CD4-positive, alpha-beta T cell (primary cell): Measurements from ENCODE around the gene TAOK1. TPM values are rescaled to one million over a fixed set of nuclear protein-coding genes. Genes with fewer than 3 reads are reported as not detected.

ENCODE experiments used
- ATAC-seq: fragments of 200-7000 bp; cut with Tn5 transposase; one replicate; pipeline ENCODE4 v1.10.0; 2022; ENCODE audit warnings: mild to moderate bottlenecking; ENCODE audit not compliant: poor library complexity
- CTCF ChIA-PET: fragments of 350-600 bp; sonication (Branson Sonifier 250); formaldehyde crosslinking; loops from one replicate; lab custom pipeline; 2021; ENCODE audit warnings: antibody characterized with exemption, inconsistent platforms; lab: Charles Lee
- POLR2A ChIA-PET: fragments of 350-600 bp; sonication (Branson Sonifier 250); formaldehyde crosslinking; loops from one replicate; lab custom pipeline; 2021; ENCODE audit warnings: antibody characterized with exemption, inconsistent platforms; lab: Charles Lee
- DNase-seq, 14 experiments: peaks; one replicate each; pipeline ENCODE4 v3.0.0-alpha.2; 2013 to 2020; ENCODE audit warnings: mixed read lengths in 2 of 14
- H3K27ac ChIP-seq, 2 donors: one replicate each; pipeline versions ENCODE4 v1.5.1 to v1.7.0; 2013; ENCODE audit warnings: low read length in 2 of 2, low read depth in 1 of 2, mild to moderate bottlenecking in 1 of 2
- H3K27me3 ChIP-seq, 2 experiments: 1 replicate in 1 of 2; 2 replicates in 1 of 2; pipeline versions ENCODE4 v1.6.1 to v1.7.0; 2013; ENCODE audit warnings: low read length in 2 of 2, control low read depth in 1 of 2, mild to moderate bottlenecking in 1 of 2, moderate library complexity in 1 of 2; ENCODE audit not compliant: insufficient read depth in 2 of 2, control insufficient read depth in 1 of 2
- H3K36me3 ChIP-seq: one replicate; pipeline ENCODE4 v1.6.1; 2013; ENCODE audit warnings: low read length, control low read depth; ENCODE audit not compliant: insufficient read depth
- H3K4me1 ChIP-seq: one replicate; pipeline ENCODE4 v1.6.1; 2013; ENCODE audit warnings: low read length, control low read depth; ENCODE audit not compliant: insufficient read depth
- H3K4me3 ChIP-seq: one replicate; pipeline ENCODE4 v1.5.1; 2013; ENCODE audit warnings: mild to moderate bottlenecking, low read length, moderate library complexity
- H3K9me3 ChIP-seq, 2 experiments: 1 replicate in 1 of 2; 2 replicates in 1 of 2; pipeline versions ENCODE4 v1.6.1 to v1.7.0; 2013; ENCODE audit warnings: low read length in 2 of 2, mild to moderate bottlenecking in 2 of 2, control low read depth in 1 of 2, moderate library complexity in 1 of 2; ENCODE audit not compliant: control insufficient read depth in 1 of 2, insufficient read depth in 1 of 2
- H3K27ac Mint-ChIP-seq: one replicate; pipeline ENCODE4 v1.8.0; 2020; ENCODE audit warnings: mixed read lengths
- H3K27me3 Mint-ChIP-seq: one replicate; pipeline ENCODE4 v1.8.0; 2021; ENCODE audit warnings: mixed read lengths
- H3K36me3 Mint-ChIP-seq: one replicate; pipeline ENCODE4 v1.8.0; 2021; ENCODE audit warnings: low read depth, mixed read lengths
- H3K4me1 Mint-ChIP-seq: one replicate; pipeline ENCODE4 v1.8.0; 2021; ENCODE audit warnings: low read depth, mixed read lengths
- H3K4me3 Mint-ChIP-seq: one replicate; pipeline ENCODE4 v1.8.0; 2020; ENCODE audit warnings: mild to moderate bottlenecking, mixed read lengths
- H3K9me3 Mint-ChIP-seq: one replicate; pipeline ENCODE4 v1.8.0; 2020; ENCODE audit warnings: mixed read lengths
- intact Hi-C, 2 experiments: fragments of 100-400 bp; cut with DNase I in 1 of 2; cut with micrococcal nuclease in 1 of 2; formaldehyde crosslinking; loops; one replicate each; pipeline versions ENCODE4 v1.15.1 to v1.9.0; 2023 to 2025; cut with DNase I, micrococcal nuclease
- total RNA-seq, 174 experiments: library from RNA in 2 of 174; stranded (reverse) in 2 of 174; gene quantifications; one replicate each; pipeline ENCODE4 v1.2.3 and lab custom pipeline; 2021 to 2026
- TF ChIP-seq, protein P1 (sequence below): fragments of 200-600 bp; IDR thresholded peaks from one replicate; pipeline ENCODE4 v1.8.0; 2022; ENCODE audit warnings: antibody characterized with exemption, mild to moderate bottlenecking

TAOK1 gene
- total RNA-seq, 2 experiments from 2014 or later, result 33.1 to 33.8 TPM

- Histone ChIP-seq H3K4me1 (peaks cover under 1% of the 10 kb centered on the region), H3K9me3 (no peaks in the 10 kb centered on the region), H3K4me3 (no peak overlapping the region), H3K27me3 (no peaks in the 10 kb centered on the region), H3K36me3 (peaks cover 39% of the 10 kb centered on the region), H3K27ac (no peak overlapping the region)
- DNase-seq, result no peak
- POLR2A ChIA-PET, result no interaction called here
- Mint-ChIP-seq H3K4me1 (peaks cover 22% of the 10 kb centered on the region), H3K27me3 (no peaks in the 10 kb centered on the region), H3K4me3 (no peak overlapping the region), H3K27ac (no peak overlapping the region), H3K9me3 (no peaks in the 10 kb centered on the region), H3K36me3 (peaks cover 54% of the 10 kb centered on the region)
- intact Hi-C loops, result no loop called here
- ATAC-seq, result no peak
- TF ChIP-seq, protein P1, sequence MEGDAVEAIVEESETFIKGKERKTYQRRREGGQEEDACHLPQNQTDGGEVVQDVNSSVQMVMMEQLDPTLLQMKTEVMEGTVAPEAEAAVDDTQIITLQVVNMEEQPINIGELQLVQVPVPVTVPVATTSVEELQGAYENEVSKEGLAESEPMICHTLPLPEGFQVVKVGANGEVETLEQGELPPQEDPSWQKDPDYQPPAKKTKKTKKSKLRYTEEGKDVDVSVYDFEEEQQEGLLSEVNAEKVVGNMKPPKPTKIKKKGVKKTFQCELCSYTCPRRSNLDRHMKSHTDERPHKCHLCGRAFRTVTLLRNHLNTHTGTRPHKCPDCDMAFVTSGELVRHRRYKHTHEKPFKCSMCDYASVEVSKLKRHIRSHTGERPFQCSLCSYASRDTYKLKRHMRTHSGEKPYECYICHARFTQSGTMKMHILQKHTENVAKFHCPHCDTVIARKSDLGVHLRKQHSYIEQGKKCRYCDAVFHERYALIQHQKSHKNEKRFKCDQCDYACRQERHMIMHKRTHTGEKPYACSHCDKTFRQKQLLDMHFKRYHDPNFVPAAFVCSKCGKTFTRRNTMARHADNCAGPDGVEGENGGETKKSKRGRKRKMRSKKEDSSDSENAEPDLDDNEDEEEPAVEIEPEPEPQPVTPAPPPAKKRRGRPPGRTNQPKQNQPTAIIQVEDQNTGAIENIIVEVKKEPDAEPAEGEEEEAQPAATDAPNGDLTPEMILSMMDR, result no peak
- CTCF ChIA-PET, result interaction anchor here (0.7 to 1.2 kb wide), 2 partner anchors 31 to 108 kb away, joined by 3 read pairs; no protein-coding TSS in a partner anchor
These were observed 10.7 kb downstream of the TAOK1 start for GRCh38 chr17:29400818-29401217.

DNA sequence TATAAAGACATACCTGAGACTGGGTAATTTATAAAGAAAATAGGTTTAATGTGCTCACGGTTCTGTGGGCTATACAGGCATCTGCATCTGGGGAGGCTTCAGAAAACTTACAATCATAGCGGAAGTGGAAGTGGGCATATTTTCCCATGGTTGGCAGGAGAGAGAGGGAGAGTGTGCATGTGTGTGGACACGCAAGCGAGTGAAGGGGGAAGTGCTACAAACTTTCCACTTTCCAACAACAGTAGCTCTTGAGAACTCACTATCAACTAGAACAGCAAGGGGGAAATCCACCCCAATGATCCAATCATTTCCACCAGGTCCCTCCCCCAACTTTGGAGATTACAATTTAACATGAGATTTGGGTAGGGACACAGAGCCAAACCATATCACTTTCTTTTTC, 11.1 kb downstream of the TAOK1 start:
- H3K27ac ChIP-seq, result no peak overlapping the region
- ATAC-seq, result no peak

GRCh38 chr17:29407856-29408255, 17.7 kb downstream of the TAOK1 start:
- Mint-ChIP-seq H3K27me3 (no peaks in the 10 kb centered on the region), H3K4me1 (peaks cover 51% of the 10 kb centered on the region), H3K36me3 (peaks cover 66% of the 10 kb centered on the region), H3K9me3 (no peaks in the 10 kb centered on the region), H3K27ac (no peak overlapping the region), H3K4me3 (no peak overlapping the region)
- ChIA-PET CTCF (interaction anchor here (1.0 kb wide), 1 partner anchor 38 kb away, joined by 3 read pairs; no protein-coding TSS in a partner anchor), POLR2A (no interaction called here)
- no peak for ATAC-seq
- Histone ChIP-seq H3K4me1 (no peaks in the 10 kb centered on the region), H3K27ac (no peak overlapping the region), H3K4me3 (no peak overlapping the region), H3K36me3 (peaks cover 39% of the 10 kb centered on the region), H3K9me3 (no peaks in the 10 kb centered on the region), H3K27me3 (no peaks in the 10 kb centered on the region)
- intact Hi-C loops, result no loop called here
- TF ChIP-seq, protein P1, result no peak
- DNase-seq, result no peak

More for the DNA sequence above, 11.1 kb downstream of the TAOK1 start:
- Mint-ChIP-seq H3K4me3 (no peak overlapping the region), H3K27me3 (no peaks in the 10 kb centered on the region), H3K4me1 (peaks cover 26% of the 10 kb centered on the region), H3K36me3 (peaks cover 59% of the 10 kb centered on the region), H3K27ac (no peak overlapping the region), H3K9me3 (no peaks in the 10 kb centered on the region)
- Histone ChIP-seq H3K36me3 (peaks cover 43% of the 10 kb centered on the region), H3K4me1 (no peaks in the 10 kb centered on the region), H3K4me3 (no peak overlapping the region), H3K27me3 (no peaks in the 10 kb centered on the region), H3K9me3 (no peaks in the 10 kb centered on the region)
- POLR2A ChIA-PET, result no interaction called here
- intact Hi-C loops, result no loop called here
- TF ChIP-seq, protein P1, result no peak
- CTCF ChIA-PET, result no interaction called here
- peak in 2 of 14 experiments; percentile 34 to 46 for DNase-seq
